H9 (cell line): Measurements from ENCODE around the gene HSDL2. TPM values are rescaled to one million over a fixed set of nuclear protein-coding genes. Genes with fewer than 3 reads are reported as not detected.

Source experiments
- DNase-seq: peaks from one replicate; pipeline ENCODE4 v3.0.0-alpha.2; 2017
- H2AFZ ChIP-seq: one replicate; pipeline ENCODE4 v1.6.1; 2013; ENCODE audit warnings: mild to moderate bottlenecking, low read length, control low read depth, moderate library complexity
- H2AK5ac ChIP-seq: 2 replicates; pipeline ENCODE4 v1.6.1; 2013; ENCODE audit warnings: low read length, control low read depth, mixed read lengths; ENCODE audit not compliant: insufficient read length
- H2BK120ac ChIP-seq: one replicate; pipeline ENCODE4 v1.6.1; 2013; ENCODE audit warnings: low read depth, mild to moderate bottlenecking, low read length, control low read depth, inconsistent platforms; ENCODE audit not compliant: poor library complexity, severe bottlenecking
- H2BK12ac ChIP-seq: 2 replicates; pipeline ENCODE4 v1.6.1; 2013; ENCODE audit warnings: low read length, control low read depth, mixed read lengths, low read depth; ENCODE audit not compliant: insufficient read length
- H2BK15ac ChIP-seq: 2 replicates; pipeline ENCODE4 v1.6.1; 2013; ENCODE audit warnings: low read depth, low read length, control low read depth
- H2BK20ac ChIP-seq: one replicate; pipeline ENCODE4 v1.6.1; 2013; ENCODE audit warnings: low read depth, mild to moderate bottlenecking, low read length, control low read depth, inconsistent platforms; ENCODE audit not compliant: poor library complexity, severe bottlenecking
- H2BK5ac ChIP-seq: 2 replicates; pipeline ENCODE4 v1.6.1; 2013; ENCODE audit warnings: low read length, control low read depth, mixed read lengths; ENCODE audit not compliant: insufficient read length
- H3K14ac ChIP-seq: 2 replicates; pipeline ENCODE4 v1.6.1; 2013; ENCODE audit warnings: low read length, control low read depth; ENCODE audit not compliant: insufficient read depth
- H3K18ac ChIP-seq: 2 replicates; pipeline ENCODE4 v1.6.1; 2013; ENCODE audit warnings: low read depth, mild to moderate bottlenecking, mixed read lengths, low read length, control low read depth; ENCODE audit not compliant: insufficient read length
- H3K23ac ChIP-seq: 2 replicates; pipeline ENCODE4 v1.6.1; 2013; ENCODE audit warnings: low read length, control low read depth, mixed read lengths, low read depth; ENCODE audit not compliant: insufficient read length
- H3K23me2 ChIP-seq: 2 replicates; pipeline ENCODE4 v1.6.1; 2013; ENCODE audit warnings: low read depth, mild to moderate bottlenecking, mixed read lengths, low read length, control low read depth; ENCODE audit not compliant: insufficient read length, poor library complexity, severe bottlenecking
- H3K27ac ChIP-seq: 2 replicates; pipeline ENCODE4 v1.5.1; 2013; ENCODE audit warnings: low read length, control low read depth, mixed read lengths, low read depth; ENCODE audit not compliant: insufficient read length
- H3K27me3 ChIP-seq: 2 replicates; pipeline ENCODE4 v1.6.1; 2013; ENCODE audit warnings: low read length, control low read depth, inconsistent platforms; ENCODE audit not compliant: insufficient read depth
- H3K4ac ChIP-seq: 2 replicates; pipeline ENCODE4 v1.6.1; 2013; ENCODE audit warnings: low read depth, mild to moderate bottlenecking, control low read depth, inconsistent platforms, low read length, moderate library complexity
- H3K4me1 ChIP-seq: 2 replicates; pipeline ENCODE4 v1.6.1; 2013; ENCODE audit warnings: low read length, control low read depth, inconsistent platforms; ENCODE audit not compliant: insufficient read depth
- H3K4me2 ChIP-seq: 2 replicates; pipeline ENCODE4 v1.6.1; 2013; ENCODE audit warnings: low read length, control low read depth, mixed read lengths; ENCODE audit not compliant: insufficient read length, insufficient read depth
- H3K56ac ChIP-seq: 2 replicates; pipeline ENCODE4 v1.6.1; 2013; ENCODE audit warnings: low read depth, mild to moderate bottlenecking, mixed read lengths, low read length, control low read depth; ENCODE audit not compliant: insufficient read length
- H3K79me1 ChIP-seq: 2 replicates; pipeline ENCODE4 v1.6.1; 2013; ENCODE audit warnings: low read depth, mild to moderate bottlenecking, moderate library complexity, low read length, control low read depth, inconsistent platforms; ENCODE audit not compliant: insufficient read depth, poor library complexity, severe bottlenecking
- H3K79me2 ChIP-seq: 2 replicates; pipeline ENCODE4 v1.6.1; 2013; ENCODE audit warnings: low read length, control low read depth, inconsistent platforms; ENCODE audit not compliant: insufficient read depth
- H3K9ac ChIP-seq: 2 replicates; pipeline ENCODE4 v1.6.1; 2013; ENCODE audit warnings: low read length, control low read depth, mixed read lengths; ENCODE audit not compliant: insufficient read length; ENCODE audit errors: extremely low read depth
- H3K9me3 ChIP-seq: one replicate; pipeline ENCODE4 v1.6.1; 2013; ENCODE audit warnings: low read depth, low read length, inconsistent platforms; ENCODE audit not compliant: control insufficient read depth
- H3T11ph ChIP-seq: one replicate; pipeline ENCODE4 v1.6.1; 2013; ENCODE audit warnings: mild to moderate bottlenecking, low read length, control low read depth, inconsistent platforms
- H4K20me1 ChIP-seq: one replicate; pipeline ENCODE4 v1.6.1; 2013; ENCODE audit not compliant: control insufficient read depth, insufficient read length, insufficient read depth
- H4K5ac ChIP-seq: 2 replicates; pipeline ENCODE4 v1.6.1; 2013; ENCODE audit warnings: low read depth, mild to moderate bottlenecking, mixed read lengths, low read length, control low read depth; ENCODE audit not compliant: insufficient read length
- H4K8ac ChIP-seq: replicated peaks from 2 replicates; pipeline ENCODE4 v1.6.1; 2013; ENCODE audit warnings: low read length, control low read depth, mixed read lengths, low read depth; ENCODE audit not compliant: insufficient read length
- H4K91ac ChIP-seq: 2 replicates; pipeline ENCODE4 v1.6.1; 2013; ENCODE audit warnings: low read depth, mild to moderate bottlenecking, moderate library complexity, mixed read lengths, low read length, control low read depth; ENCODE audit not compliant: insufficient read length
- H3K27ac Mint-ChIP-seq, 3 experiments: 2 replicates in 2 of 3; 3 replicates in 1 of 3; pipeline ENCODE4 v1.8.0; 2020 to 2021; ENCODE audit warnings: mixed read lengths in 3 of 3, mild to moderate bottlenecking in 1 of 3, moderate library complexity in 1 of 3
- H3K27me3 Mint-ChIP-seq: 2 replicates; pipeline ENCODE4 v1.8.0; 2021; ENCODE audit warnings: low read depth, mild to moderate bottlenecking, moderate library complexity, mixed read lengths
- H3K36me3 Mint-ChIP-seq, 3 experiments: 2 replicates in 2 of 3; 3 replicates in 1 of 3; pipeline ENCODE4 v1.8.0; 2020 to 2021; ENCODE audit warnings: low read depth in 3 of 3, mixed read lengths in 3 of 3; ENCODE audit not compliant: insufficient read depth in 1 of 3
- H3K4me1 Mint-ChIP-seq, 2 experiments: 2 replicates each; pipeline ENCODE4 v1.8.0; 2020; ENCODE audit warnings: mixed read lengths in 2 of 2
- H3K4me3 Mint-ChIP-seq, 2 experiments: 2 replicates in 1 of 2; 3 replicates in 1 of 2; pipeline ENCODE4 v1.8.0; 2020 to 2021; ENCODE audit warnings: mild to moderate bottlenecking in 2 of 2, mixed read lengths in 2 of 2, moderate library complexity in 1 of 2
- H3K9me3 Mint-ChIP-seq, 2 experiments: 2 replicates in 1 of 2; 3 replicates in 1 of 2; pipeline ENCODE4 v1.8.0; 2020; ENCODE audit warnings: mild to moderate bottlenecking in 2 of 2, mixed read lengths in 2 of 2, moderate library complexity in 1 of 2
- CTCF ChIP-seq: fragments of 200-600 bp; sonication (generic); conservative IDR thresholded peaks from 3 replicates; pipeline ENCODE4 v1.8.0; 2021; ENCODE audit warnings: antibody characterized with exemption, mild to moderate bottlenecking
- WGBS: extraction: QIAGEN DNeasy Blood & Tissue Kit; methylation state at CpG from one replicate; pipeline ENCODE4 v1.1.7; 2013; ENCODE audit warnings: missing lambda C conversion rate, low lambda C conversion rate, mixed read lengths; ENCODE audit not compliant: insufficient read length; ENCODE audit errors: extremely low coverage; 5-methylcytosine and 5-hydroxymethylcytosine counted together
- total RNA-seq: library from RNA; stranded (reverse); gene quantifications from 2 replicates; pipeline ENCODE4 v1.2.1, GENCODE V29; 2021

HSDL2 gene
- total RNA-seq, 1 experiment from 2014 or later: 16.6 TPM

- H3K4me2 ChIP-seq: no peak overlapping the region
- H2BK120ac ChIP-seq: no peak overlapping the region
- H2AK5ac ChIP-seq: no peak overlapping the region
- H2BK12ac ChIP-seq: no peak overlapping the region
- no peak overlapping the region for H4K8ac ChIP-seq
- no peaks in the 10 kb centered on the region for H3K9me3 ChIP-seq
- no peaks in the 10 kb centered on the region for H4K20me1 ChIP-seq
- no peaks in the 10 kb centered on the region for H3K23me2 ChIP-seq
- Mint-ChIP-seq H3K27me3 (no peaks in the 10 kb centered on the region), H3K4me3 (no peak overlapping the region), H3K36me3 (peaks cover 24 to 36% (median 31%) of the 10 kb centered on the region in 3 experiments), H3K27ac (no peak overlapping the region), H3K4me1 (peaks cover 15 to 18% of the 10 kb centered on the region in 2 experiments), H3K9me3 (peaks cover 13 to 15% of the 10 kb centered on the region in 2 experiments; a peak in 4 of 5 replicates)
- H3K4me1 ChIP-seq: no peaks in the 10 kb centered on the region
- no peak overlapping the region for H2AFZ ChIP-seq
- no peak overlapping the region for H3K56ac ChIP-seq
- H3K18ac ChIP-seq: no peak overlapping the region
- no CpG with 5 or more reads among the region's 3 CpGs for WGBS
- H3K9ac ChIP-seq: no peak overlapping the region
- H3T11ph ChIP-seq: no peak overlapping the region
- H3K4ac ChIP-seq: no peak overlapping the region
- H3K79me2 ChIP-seq: no peaks in the 10 kb centered on the region
- no peak for DNase-seq
- no peak overlapping the region for H3K23ac ChIP-seq
- no peak overlapping the region for H2BK15ac ChIP-seq
- no peak overlapping the region for H3K27ac ChIP-seq
- no peak overlapping the region for H2BK20ac ChIP-seq
- H4K91ac ChIP-seq: no peak overlapping the region
- H3K14ac ChIP-seq: no peak overlapping the region
- H2BK5ac ChIP-seq: no peak overlapping the region
- H3K79me1 ChIP-seq: no peaks in the 10 kb centered on the region
- no peak overlapping the region for H4K5ac ChIP-seq
- no peaks in the 10 kb centered on the region for H3K27me3 ChIP-seq
- no peak for TF ChIP-seq CTCF
Observed at GRCh38 chr9:112472996-112473395, 93.1 kb downstream of the HSDL2 start.
